IPS DF 6.9 (cell line): ENCODE results near the gene LRCH4.
A peak's percentile ranks its signal among the peaks of the same experiment; 100 is the strongest.
"Not testable (repeated sequence)": the region's sequence is repeated elsewhere in the genome, so short reads cannot be mapped to it uniquely, and the experiment has no call there.

ENCODE experiments used
- DNase-seq: peaks from one replicate; pipeline ENCODE4 v3.0.0-alpha.2; 2013; ENCODE audit warnings: low read depth, low spot score
- H3K27ac ChIP-seq: one replicate; pipeline ENCODE4 v1.5.1; 2013; ENCODE audit warnings: low read length, control low read depth
- H3K27me3 ChIP-seq: 2 replicates; pipeline ENCODE4 v1.6.1; 2013; ENCODE audit warnings: mild to moderate bottlenecking, low read length; ENCODE audit not compliant: control insufficient read depth, insufficient read depth
- H3K36me3 ChIP-seq: 2 replicates; pipeline ENCODE4 v1.6.1; 2013; ENCODE audit warnings: low read length; ENCODE audit not compliant: control insufficient read depth, insufficient read depth
- H3K4me1 ChIP-seq: 2 replicates; pipeline ENCODE4 v1.6.1; 2013; ENCODE audit warnings: low read length; ENCODE audit not compliant: control insufficient read depth, insufficient read depth
- H3K4me3 ChIP-seq: 2 replicates; pipeline ENCODE4 v1.5.1; 2013; ENCODE audit warnings: mild to moderate bottlenecking, low read length
- H3K9me3 ChIP-seq: 2 replicates; pipeline ENCODE4 v1.6.1; 2013; ENCODE audit warnings: low read length, inconsistent platforms; ENCODE audit not compliant: control insufficient read depth, insufficient read depth
- WGBS: extraction: QIAGEN DNeasy Blood & Tissue Kit; methylation state at CpG from one replicate; pipeline ENCODE4 v1.1.7; 2013; ENCODE audit warnings: mixed read lengths, missing lambda C conversion rate; ENCODE audit not compliant: insufficient read length, insufficient coverage; 5-methylcytosine and 5-hydroxymethylcytosine counted together

Gene LRCH4

DNA sequence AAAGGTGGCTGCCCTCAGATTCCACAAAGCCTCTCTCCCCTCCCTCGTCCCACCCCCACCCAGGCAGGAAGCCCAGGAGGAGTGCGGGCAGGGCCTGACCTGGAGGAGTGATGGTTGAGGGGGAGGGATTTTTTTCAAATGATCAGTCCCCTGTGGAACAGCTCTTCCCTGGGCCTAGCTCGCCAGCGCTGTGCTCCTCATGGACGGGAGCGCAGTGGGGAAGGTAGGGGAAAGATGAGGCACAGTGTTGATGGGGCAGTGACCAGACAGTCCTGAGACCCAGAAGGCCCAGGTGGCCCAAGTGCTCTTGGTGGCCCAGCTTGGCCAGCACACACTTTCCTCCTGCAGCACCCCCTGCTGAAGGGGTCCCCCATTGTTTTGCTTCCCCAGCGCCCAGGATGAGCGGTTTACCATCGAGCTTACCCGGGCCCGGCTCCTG is 20.8 kb downstream of the LRCH4 start:
- Histone ChIP-seq H3K27ac (no peak overlapping the region), H3K27me3 (no peaks in the 10 kb centered on the region), H3K4me3 (no peak overlapping the region), H3K36me3 (no peaks in the 10 kb centered on the region), H3K9me3 (no peaks in the 10 kb centered on the region), H3K4me1 (peaks cover 12% of the 10 kb centered on the region)
- no CpG with 5 or more reads among the region's 11 CpGs for WGBS
- no peak for DNase-seq

DNA sequence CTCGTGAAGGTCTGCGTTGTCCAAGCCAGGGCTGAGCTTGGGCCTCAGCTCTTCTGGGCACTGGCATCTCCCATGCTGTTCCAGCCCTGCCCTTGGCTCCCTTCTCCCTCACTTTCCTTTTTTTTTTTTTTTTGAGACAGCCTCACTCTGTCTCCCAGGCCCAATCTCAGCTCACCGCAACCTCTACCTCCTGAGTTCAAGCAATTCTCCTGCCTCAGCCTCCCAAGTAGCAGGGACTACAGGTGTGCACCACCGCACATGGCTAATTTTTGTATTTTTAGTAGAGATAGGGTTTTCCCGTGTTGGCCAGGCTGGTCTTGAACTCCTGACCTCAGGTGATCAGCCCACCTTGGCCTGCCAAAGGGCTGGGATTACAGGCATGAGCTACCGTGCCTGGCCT is 21.5 kb downstream of the LRCH4 start:
- not testable (repeated sequence) for H3K27me3 ChIP-seq, DNase-seq, H3K36me3 ChIP-seq, H3K27ac ChIP-seq, H3K9me3 ChIP-seq, H3K4me3 ChIP-seq
- peaks cover 11% of the 10 kb centered on the region for H3K4me1 ChIP-seq
- no CpG with 5 or more reads among the region's 6 CpGs for WGBS

DNA sequence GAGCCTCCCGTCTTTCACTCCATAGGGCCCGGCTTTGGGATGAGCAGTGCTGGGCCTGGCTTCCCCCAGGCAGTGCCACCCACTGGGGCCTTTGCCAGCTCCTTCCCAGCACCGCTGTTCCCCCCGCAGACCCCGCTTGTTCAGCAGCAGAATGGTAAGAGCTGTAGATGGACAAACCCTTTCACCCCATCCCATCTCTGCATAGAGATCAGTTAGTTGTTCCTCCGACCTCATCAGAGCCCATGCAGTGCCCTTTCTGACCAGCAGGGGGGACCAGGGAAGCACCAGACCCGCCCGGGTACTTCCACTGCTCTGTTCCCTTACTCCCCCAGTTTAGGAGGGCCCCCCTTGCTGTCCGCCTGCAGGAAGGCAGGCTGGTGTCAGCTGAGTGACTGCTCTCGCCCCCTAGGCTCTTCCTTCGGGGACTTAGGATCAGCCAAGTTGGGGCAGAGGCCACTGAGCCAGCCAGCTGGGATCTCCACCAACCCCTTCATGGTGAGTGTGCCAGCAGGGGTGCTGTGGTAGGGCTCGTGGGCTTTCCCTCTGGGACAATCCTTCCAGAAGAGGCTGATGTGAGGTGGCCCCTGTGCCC is 22.0 kb downstream of the LRCH4 start:
- DNase-seq, result peak; percentile 71
- H3K9me3 ChIP-seq, result no peaks in the 10 kb centered on the region
- no CpG with 5 or more reads among the region's 12 CpGs for WGBS
- no peak overlapping the region for H3K4me3 ChIP-seq
- H3K36me3 ChIP-seq, result no peaks in the 10 kb centered on the region
- H3K27me3 ChIP-seq, result no peaks in the 10 kb centered on the region
- peaks cover 11% of the 10 kb centered on the region for H3K4me1 ChIP-seq
- H3K27ac ChIP-seq, result no peak overlapping the region

DNA sequence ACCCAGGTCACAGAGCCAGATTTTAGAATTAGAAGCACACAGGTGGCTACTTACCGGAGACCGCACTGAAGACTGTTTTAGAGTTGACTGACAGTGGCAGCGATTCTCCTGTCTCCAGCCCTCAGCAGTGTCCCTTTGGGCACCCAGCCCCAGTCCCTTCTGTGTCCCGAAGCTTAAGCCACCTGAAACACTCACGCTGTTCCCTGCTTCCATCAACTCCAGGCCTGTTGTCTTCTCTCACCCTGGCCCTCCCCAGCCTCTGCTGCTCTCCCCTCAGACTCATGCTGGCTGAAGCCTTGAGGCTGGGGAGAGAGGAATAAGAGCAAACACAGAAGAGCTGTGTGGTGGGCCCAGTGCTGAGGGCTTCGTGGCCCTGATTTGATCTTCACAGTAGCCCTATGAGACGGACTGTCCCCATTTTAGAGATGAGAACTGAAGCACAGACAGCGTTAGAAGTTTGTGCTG is 22.8 kb downstream of the LRCH4 start:
- no CpG with 5 or more reads among the region's 8 CpGs for WGBS
- Histone ChIP-seq H3K36me3 (no peaks in the 10 kb centered on the region), H3K9me3 (no peaks in the 10 kb centered on the region), H3K27me3 (no peaks in the 10 kb centered on the region), H3K4me3 (no peak overlapping the region), H3K4me1 (peaks cover 9% of the 10 kb centered on the region), H3K27ac (no peak overlapping the region)
- DNase-seq, result no peak

DNA sequence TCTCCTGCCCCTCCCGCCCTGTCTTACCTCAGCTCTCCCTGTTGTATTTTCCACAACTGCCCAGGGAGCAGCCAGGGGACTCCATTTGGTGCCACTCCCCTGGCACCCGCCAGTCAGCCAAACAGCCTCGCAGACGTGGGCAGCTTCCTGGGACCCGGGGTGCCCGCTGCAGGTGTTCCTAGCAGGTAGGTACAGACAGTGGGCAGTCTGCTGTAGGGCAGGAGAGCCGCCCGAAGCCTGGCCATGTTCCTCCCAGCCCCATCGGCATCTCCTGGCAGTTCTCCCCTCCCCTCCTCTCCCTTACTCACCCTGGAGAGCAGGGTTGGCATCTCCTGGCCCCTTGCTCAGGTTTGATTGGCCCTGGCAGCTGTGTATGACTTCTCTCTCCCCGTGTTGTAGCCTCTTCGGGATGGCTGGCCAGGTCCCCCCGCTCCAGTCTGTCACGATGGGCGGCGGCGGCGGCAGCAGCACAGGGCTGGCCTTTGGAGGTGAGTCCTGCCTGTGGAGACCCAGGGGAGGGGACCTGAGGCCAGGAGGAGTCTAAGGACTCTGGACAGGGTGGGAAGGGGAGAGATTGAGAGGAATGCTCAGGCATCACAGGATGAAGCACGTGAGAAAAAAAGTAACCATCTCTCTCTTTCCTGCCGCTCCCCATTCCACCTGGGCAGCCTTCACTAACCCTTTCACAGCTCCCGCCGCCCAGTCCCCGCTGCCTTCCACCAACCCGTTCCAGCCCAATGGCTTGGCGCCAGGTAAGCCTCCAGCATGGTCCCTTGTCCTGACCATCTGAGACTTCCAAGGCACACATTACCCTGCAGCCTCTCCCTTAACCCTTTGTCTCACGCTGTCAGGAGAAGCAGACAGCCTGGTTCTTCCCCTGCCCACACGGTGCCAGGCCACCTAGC is 23.5 kb downstream of the LRCH4 start:
- Histone ChIP-seq H3K9me3 (no peaks in the 10 kb centered on the region), H3K4me3 (no peak overlapping the region), H3K27ac (no peak overlapping the region), H3K4me1 (peaks cover 4% of the 10 kb centered on the region; the same call in 1 of the 2 replicates), H3K36me3 (no peaks in the 10 kb centered on the region), H3K27me3 (no peaks in the 10 kb centered on the region)
- WGBS, result no CpG with 5 or more reads among the region's 26 CpGs
- no peak for DNase-seq

DNA sequence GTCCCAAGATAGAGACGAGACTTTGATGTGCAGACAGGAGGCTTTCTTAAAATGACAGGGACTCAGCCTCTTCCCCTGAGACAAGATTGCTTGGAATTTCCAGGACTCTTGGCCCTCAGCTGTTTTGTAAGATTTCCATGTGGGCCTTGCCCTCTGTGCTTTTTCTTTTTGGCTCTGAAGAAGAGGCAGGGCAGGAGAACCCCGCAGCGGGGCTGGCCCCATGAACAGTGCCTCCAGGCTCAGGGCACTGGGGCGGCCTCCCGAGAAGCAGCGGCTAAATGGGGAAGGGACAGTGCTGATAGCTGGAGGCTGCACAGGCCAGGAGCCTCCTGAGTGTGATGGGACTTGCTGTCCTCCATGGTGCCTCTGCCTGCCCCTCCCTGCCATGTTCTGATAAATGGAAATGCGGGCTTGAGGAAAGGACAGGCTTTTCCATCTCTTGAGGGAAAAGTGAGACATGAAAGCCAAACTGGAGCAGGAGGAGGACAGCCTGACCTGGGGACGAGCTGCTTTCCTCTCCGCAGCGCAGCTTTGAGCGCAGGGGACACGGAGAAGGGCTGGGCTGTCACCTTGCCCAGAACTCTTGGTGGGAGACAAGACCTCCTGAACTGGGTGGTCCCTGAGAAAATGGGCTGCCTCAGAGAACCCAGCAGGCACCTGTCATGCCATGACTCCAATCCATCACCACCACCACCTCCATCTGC is 24.3 kb downstream of the LRCH4 start:
- H3K27me3 ChIP-seq, result no peaks in the 10 kb centered on the region
- H3K4me1 ChIP-seq, result peaks cover 3% of the 10 kb centered on the region; the same call in 1 of the 2 replicates
- WGBS, result no CpG with 5 or more reads among the region's 12 CpGs
- H3K9me3 ChIP-seq, result no peaks in the 10 kb centered on the region
- no peaks in the 10 kb centered on the region for H3K36me3 ChIP-seq
- no peak overlapping the region for H3K4me3 ChIP-seq
- DNase-seq, result no peak
- H3K27ac ChIP-seq, result no peak overlapping the region

DNA sequence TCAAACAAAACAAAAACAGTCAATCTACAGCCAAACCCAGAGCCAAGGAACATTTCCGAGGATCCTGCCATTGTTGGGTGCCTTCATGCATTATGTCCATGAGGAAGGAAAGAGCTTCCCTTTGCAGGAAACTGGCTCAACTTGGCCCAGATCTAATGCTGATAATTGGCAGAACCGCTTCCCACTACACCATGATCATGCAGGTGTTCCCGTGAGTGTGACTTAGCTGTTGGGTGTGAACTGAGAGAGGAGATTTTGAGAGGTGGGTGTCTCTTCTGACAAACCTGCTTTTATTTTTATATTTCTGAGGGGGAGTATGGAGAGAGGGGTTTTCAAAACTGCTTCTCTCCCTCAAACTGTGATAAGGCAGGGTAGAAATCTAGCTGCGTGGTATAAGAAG is 26.8 kb downstream of the LRCH4 start:
- DNase-seq, result no peak
- no CpG with 5 or more reads among the region's 4 CpGs for WGBS
- Histone ChIP-seq H3K36me3 (0 out of 2 replicates have a peak, but pooled peaks cover under 1% of the 10 kb centered on the region), H3K4me3 (no peak overlapping the region), H3K9me3 (no peaks in the 10 kb centered on the region), H3K27ac (no peak overlapping the region), H3K27me3 (no peaks in the 10 kb centered on the region), H3K4me1 (peaks cover 2% of the 10 kb centered on the region; the same call in 1 of the 2 replicates)

DNA sequence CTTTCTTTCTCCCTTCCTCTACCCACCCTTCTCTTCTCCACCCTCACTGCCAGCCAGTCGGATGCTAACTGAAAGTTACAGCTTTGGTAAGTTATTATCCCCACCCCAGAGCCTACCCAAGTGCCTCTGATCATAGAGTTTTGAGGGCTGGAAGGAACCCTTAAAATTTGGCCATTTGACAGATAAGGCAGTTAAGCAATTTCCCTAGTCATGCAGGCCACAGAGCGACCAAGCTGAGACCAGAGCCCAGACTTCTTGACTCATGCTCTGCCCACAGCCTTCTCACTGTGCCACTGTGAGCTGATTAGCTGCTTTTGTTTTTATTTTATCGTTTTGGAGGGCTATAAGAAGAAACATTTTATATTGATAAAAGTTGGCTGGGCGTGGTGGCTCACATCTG is 29.4 kb downstream of the LRCH4 start:
- Histone ChIP-seq H3K27ac (no peak overlapping the region), H3K36me3 (0 out of 2 replicates have a peak, but pooled peaks cover 3% of the 10 kb centered on the region)
- no peak for DNase-seq

DNA sequence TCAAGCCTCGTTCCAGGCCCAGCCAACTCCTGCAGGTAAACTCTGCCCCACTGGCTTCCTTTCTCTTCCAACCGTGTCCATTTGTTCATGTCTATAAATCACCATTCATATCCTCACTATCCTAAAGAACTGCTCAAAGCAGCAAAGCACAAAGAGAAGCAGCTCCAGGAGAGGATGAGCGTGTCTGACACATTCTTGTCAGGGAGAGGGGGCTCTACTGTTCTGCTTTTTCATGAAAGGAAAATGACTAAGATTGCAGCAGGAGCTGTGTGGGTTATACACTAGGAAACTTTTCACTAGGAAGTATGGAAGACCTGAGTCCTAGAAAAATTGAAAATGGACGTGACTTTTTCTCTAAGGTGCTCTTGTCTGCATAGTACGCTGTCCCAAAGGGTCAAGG is 30.2 kb downstream of the LRCH4 start:
- Histone ChIP-seq H3K4me1 (no peaks in the 10 kb centered on the region), H3K9me3 (no peaks in the 10 kb centered on the region), H3K4me3 (no peak overlapping the region), H3K36me3 (0 out of 2 replicates have a peak, but pooled peaks cover 3% of the 10 kb centered on the region), H3K27me3 (no peaks in the 10 kb centered on the region), H3K27ac (no peak overlapping the region)
- no CpG with 5 or more reads among the region's 5 CpGs for WGBS
- DNase-seq, result no peak

More for the DNA sequence above, 29.4 kb downstream of the LRCH4 start:
- no CpG with 5 or more reads among the region's 4 CpGs for WGBS
- Histone ChIP-seq H3K4me1 (no peaks in the 10 kb centered on the region), H3K9me3 (no peaks in the 10 kb centered on the region), H3K27me3 (no peaks in the 10 kb centered on the region), H3K4me3 (no peak overlapping the region)

DNA sequence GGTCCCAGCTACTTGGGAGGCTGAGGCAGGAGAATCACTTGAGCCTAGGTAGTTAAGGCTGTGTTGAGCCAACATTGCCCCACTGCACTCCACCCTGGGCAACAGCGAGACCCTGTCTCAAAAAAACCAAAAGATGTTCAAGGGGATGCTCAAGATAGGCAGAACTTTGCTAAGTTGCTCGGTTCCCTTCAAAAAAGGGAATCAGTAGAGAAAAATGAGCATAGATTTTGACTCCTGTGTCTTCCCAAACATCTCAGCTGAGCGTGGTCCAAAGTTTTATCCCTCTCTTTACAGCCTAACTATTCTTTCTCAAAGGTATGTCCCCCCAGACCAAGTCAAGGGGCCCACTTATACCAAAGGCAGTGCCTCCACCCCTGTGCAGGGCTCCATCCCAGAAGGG is 32.9 kb downstream of the LRCH4 start:
- DNase-seq, result no peak
- no peak overlapping the region for H3K4me3 ChIP-seq
- 0 out of 2 replicates have a peak, but pooled peaks cover 3% of the 10 kb centered on the region for H3K36me3 ChIP-seq
- no peaks in the 10 kb centered on the region for H3K9me3 ChIP-seq
- H3K27ac ChIP-seq, result no peak overlapping the region
- no CpG with 5 or more reads among the region's 3 CpGs for WGBS
- H3K27me3 ChIP-seq, result no peaks in the 10 kb centered on the region
- no peaks in the 10 kb centered on the region for H3K4me1 ChIP-seq
